NT2/D1 (cell line): Measurements from ENCODE around the gene HOXC12.
A peak's percentile ranks its signal among the peaks of the same experiment; 100 is the strongest.

Experiments used
- SUZ12 ChIP-seq: IDR thresholded peaks from 2 replicates; pipeline ENCODE4 v1.6.1; 2011; ENCODE audit not compliant: insufficient read length, insufficient read depth; ENCODE audit errors: extremely low read depth
- YY1 ChIP-seq: IDR thresholded peaks from 2 replicates; pipeline ENCODE4 v1.6.1; 2011; ENCODE audit not compliant: insufficient read length, insufficient read depth
- ZNF274 ChIP-seq: IDR thresholded peaks from 2 replicates; pipeline ENCODE4 v1.6.1; 2011; ENCODE audit warnings: mild to moderate bottlenecking, low read depth, low read length

- TF ChIP-seq YY1 (no peak), ZNF274 (no peak), SUZ12 (peak; percentile 87)
Measured at GRCh38 chr12:53996240-53997203, 41.8 kb downstream of the HOXC12 start.
